NOMO-1 treated with DMSO at 0.1 percent for 48 hours (cell line): ENCODE results near the gene PCDHGB3.
"Not testable (repeated sequence)": the region's sequence is repeated elsewhere in the genome, so short reads cannot be mapped to it uniquely, and the experiment has no call there.

ENCODE experiments used
- DNase-seq: peaks from one replicate; lab custom pipeline; 2025; ENCODE audit not compliant: unreplicated experiment; lab: John Stamatoyannopoulos, UW

PCDHGB3 gene

GRCh38 chr5:141369994-141370848 lies at the start of gene PCDHGB3:
PCDHGB3 (plus strand) TSS chr5:141370242; CDS start chr5:141370395, 153 bp downstream.
- peak; percentile 47 for DNase-seq

GRCh38 chr5:141322261-141322660 lies 47.8 kb upstream of the PCDHGB3 start:
- DNase-seq = no peak

- DNase-seq = peak; percentile 38
These were observed 43.8 kb upstream of the PCDHGB3 start for GRCh38 chr5:141326088-141326854.

- no peak for DNase-seq
These were observed 41.8 kb upstream of the PCDHGB3 start for GRCh38 chr5:141328231-141328630.

DNA sequence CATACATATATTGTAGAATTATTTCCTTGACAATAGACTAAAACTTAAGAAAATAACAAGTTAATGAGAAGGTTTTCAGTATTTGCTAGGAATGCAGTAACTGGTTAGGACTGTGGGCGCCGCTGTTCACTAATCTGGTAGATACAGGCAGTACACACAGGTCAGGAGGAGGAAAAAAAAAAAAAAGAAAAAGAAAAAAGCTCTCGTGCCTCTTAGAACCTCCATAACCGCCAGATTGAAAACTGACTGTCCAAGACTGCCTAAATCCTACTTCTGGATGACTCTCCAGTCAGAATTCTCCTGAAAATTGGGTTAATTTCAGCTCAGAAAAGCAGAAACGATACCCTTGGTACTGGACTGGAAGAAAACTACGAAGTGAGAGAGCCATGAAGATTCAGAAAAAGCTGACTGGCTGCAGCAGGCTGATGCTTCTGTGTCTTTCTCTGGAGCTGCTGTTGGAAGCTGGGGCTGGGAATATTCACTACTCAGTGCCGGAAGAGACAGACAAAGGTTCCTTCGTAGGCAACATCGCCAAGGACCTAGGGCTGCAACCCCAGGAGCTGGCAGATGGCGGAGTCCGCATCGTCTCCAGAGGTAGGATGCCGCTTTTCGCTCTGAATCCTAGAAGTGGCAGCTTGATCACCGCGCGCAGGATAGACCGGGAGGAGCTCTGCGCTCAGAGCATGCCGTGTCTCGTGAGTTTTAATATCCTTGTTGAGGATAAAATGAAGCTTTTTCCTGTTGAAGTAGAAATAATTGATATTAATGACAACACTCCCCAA lies 39.6 kb upstream of the PCDHGB3 start, which contains the start of gene PCDHGA1:
Gene PCDHGA1, plus strand, starts transcription at position 216 of the 782 bp plus-strand sequence.
- DNase-seq = no peak

- DNase-seq = not testable (repeated sequence)
These were observed 37.5 kb upstream of the PCDHGB3 start for GRCh38 chr5:141332571-141332970.

DNA sequence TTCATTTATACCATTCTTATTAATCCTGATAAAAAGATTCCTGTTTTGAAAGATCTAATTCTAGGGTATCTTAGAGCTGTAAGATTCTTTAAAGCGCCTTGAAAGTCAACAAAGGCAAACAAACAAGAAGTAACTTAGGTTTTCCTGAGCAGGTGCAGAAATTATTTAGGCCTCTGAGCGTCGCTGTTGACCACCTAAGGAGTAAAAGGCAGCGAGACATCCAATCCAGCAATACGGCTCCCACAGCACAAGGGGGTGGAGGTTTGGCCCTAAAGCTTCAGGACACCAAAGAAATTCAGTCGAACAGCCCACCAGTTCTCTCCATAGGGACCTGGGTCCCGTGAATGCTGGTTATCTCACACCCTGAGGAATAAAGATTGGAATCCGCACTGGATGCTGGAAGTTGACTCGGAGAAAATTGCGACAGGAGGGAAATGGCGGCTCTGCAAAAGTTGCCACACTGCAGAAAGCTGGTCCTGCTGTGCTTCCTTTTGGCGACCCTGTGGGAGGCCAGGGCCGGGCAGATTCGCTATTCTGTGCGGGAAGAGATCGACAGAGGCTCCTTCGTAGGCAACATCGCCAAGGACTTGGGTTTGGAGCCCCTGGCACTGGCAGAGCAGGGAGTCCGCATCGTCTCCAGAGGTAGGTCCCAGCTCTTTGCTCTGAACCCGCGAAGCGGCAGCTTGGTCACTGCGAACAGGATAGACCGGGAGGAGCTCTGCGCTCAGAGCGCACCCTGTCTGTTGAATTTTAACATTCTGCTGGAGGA lies 31.3 kb upstream of the PCDHGB3 start, which contains the start of gene PCDHGA2:
Gene PCDHGA2, plus strand, starts transcription at position 223 of the 769 bp plus-strand sequence.
- DNase-seq = no peak

DNA sequence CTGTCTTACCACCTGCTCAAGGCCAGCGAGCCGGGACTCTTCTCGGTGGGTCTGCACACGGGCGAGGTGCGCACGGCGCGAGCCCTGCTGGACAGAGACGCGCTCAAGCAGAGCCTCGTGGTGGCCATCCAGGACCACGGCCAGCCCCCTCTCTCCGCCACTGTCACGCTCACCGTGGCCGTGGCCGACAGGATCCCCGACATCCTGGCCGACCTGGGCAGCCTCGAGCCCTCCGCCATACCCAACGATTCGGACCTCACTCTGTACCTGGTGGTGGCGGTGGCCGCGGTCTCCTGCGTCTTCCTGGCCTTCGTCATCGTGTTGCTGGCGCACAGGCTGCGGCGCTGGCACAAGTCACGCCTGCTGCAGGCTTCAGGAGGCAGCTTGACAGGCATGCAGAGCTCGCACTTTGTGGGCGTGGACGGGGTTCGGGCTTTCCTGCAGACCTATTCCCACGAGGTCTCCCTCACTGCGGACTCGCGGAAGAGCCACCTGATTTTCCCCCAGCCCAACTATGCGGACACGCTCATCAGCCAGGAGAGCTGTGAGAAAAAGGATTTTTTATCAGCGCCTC lies 29.2 kb upstream of the PCDHGB3 start:
- not testable (repeated sequence) for DNase-seq

- DNase-seq = no peak
These were observed 27.3 kb upstream of the PCDHGB3 start for GRCh38 chr5:141342773-141343172.

GRCh38 chr5:141343242-141343952 lies 26.6 kb upstream of the PCDHGB3 start, which contains the start of gene PCDHGA3:
PCDHGA3 (plus strand) TSS chr5:141343829; CDS start chr5:141344034, 205 bp downstream.
- no peak for DNase-seq

GRCh38 chr5:141343953-141344463 lies 26.0 kb upstream of the PCDHGB3 start:
- DNase-seq = no peak

DNA sequence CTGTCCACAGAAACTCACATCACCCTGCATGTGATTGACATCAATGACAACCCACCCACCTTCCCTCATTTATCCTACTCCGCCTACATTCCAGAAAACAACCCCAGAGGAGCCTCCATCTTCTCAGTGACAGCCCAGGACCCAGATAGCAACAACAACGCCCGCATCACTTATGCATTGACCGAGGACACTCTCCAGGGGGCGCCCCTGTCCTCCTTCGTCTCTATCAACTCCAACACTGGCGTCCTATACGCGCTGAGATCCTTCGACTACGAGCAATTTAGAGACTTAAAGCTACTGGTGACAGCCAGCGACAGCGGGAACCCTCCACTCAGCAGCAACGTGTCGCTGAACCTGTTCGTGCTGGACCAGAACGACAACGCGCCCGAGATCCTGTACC lies 24.7 kb upstream of the PCDHGB3 start:
- no peak for DNase-seq

- not testable (repeated sequence) for DNase-seq
These were observed 24.0 kb upstream of the PCDHGB3 start for GRCh38 chr5:141346017-141346416.

DNA sequence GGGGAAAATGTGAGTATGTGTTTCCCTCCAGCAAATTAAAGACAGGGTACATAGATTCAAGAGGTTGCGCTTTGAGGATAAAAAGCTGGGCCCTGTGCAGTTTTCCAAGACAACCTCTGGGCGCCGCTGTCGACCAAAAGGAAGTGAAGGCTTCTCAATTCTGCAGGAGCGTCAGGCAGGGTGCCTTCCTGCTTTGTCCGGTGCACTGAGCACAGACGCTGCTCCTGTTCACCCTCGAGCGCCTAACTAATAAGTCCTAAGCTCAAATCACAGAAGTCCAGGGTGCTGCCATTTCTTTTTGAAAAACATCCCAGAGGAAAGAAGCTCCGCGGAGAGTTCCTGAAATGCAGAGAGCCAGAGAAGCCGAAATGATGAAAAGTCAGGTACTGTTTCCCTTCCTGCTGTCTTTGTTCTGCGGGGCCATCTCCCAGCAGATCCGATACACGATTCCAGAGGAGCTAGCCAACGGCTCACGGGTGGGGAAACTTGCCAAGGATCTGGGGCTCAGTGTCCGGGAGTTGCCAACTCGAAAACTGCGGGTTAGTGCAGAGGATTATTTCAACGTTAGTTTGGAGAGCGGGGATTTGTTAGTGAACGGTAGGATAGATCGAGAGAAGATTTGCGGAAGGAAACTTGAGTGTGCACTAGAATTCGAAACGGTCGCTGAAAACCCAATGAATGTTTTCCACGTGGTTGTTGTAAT lies 20.0 kb upstream of the PCDHGB3 start, which contains the start of gene PCDHGB1:
Gene PCDHGB1, plus strand, starts transcription at position 183 of the 703 bp plus-strand sequence. Its CDS starts 162 bp downstream, at position 345.
- no peak for DNase-seq

DNA sequence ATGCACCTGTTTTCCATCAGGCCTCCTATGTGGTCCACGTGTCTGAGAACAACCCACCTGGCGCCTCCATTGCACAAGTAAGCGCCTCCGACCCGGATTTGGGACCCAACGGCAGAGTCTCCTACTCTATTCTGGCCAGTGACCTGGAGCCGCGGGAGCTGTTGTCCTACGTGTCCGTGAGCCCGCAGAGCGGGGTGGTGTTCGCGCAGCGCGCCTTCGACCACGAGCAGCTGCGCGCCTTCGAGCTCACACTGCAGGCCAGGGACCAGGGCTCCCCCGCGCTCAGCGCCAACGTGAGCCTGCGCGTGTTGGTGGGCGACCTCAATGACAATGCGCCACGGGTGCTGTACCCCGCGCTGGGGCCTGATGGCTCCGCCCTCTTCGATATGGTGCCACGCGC lies 18.5 kb upstream of the PCDHGB3 start:
- DNase-seq = no peak

DNA sequence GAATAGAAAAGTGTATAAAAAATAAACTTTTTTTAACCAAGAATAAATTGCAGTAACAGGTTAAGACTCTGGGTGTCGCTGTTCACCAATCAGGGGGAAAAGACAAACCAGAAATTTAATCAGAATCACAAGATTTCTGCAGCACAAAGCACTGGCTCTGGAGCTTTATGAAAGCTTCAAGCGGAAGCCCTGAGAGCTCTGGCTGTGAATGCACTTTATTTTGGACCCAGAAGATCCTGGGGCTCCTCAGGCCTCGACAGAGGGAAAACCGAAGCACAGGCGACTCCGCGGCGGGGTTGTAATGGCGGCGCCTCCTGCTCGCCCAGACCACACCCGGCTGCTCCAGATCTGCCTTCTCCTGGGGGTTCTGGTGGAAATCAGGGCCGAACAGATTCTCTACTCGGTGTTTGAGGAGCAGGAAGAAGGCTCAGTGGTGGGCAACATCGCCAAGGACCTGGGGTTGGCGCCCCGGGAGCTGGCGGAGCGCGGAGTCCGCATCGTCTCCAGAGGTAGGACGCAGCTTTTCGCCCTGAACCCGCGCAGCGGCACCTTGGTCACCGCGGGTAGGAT lies 15.1 kb upstream of the PCDHGB3 start, which contains the start of gene PCDHGA4:
Gene PCDHGA4, plus strand, starts transcription at position 122 of the 570 bp plus-strand sequence. Its CDS starts 87 bp downstream, at position 209.
- DNase-seq = no peak

DNA sequence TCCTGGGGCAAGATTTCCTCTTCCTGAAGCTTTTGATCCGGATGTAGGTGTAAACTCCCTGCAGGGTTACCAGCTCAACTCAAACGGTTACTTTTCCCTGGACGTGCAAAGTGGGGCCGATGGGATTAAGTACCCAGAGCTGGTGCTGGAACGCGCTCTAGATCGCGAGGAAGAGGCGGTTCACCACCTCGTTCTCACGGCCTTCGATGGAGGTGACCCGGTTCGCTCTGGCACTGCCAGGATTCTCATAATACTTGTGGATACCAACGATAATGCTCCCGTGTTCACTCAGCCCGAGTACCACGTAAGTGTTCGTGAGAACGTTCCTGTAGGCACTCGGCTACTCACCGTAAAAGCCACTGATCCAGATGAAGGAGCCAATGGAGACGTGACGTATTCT lies 14.4 kb upstream of the PCDHGB3 start:
- no peak for DNase-seq

DNA sequence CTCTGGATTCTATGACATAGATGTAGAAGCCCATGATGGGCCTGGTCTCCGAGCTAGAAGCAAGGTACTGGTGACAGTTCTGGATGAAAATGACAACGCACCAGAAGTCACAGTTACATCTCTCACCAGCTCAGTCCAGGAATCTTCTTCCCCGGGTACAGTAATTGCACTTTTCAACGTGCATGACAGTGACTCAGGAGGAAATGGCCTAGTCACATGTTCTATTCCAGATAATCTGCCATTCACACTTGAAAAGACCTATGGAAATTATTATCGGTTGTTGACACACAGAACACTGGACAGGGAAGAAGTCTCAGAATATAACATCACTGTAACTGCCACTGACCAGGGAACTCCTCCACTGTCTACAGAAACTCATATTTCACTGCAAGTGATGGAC lies 13.9 kb upstream of the PCDHGB3 start:
- DNase-seq = no peak
